GM21737 (cell line): ENCODE results near the gene SMAD2.

ENCODE experiments used
- ATAC-seq: cut with Tn5 transposase; IDR thresholded peaks from one replicate; pipeline ENCODE4 v1.9.1; 2021; ENCODE audit warnings: mild to moderate bottlenecking, moderate library complexity; ENCODE audit not compliant: unreplicated experiment

The SMAD2 gene

GRCh38 chr18:47932603-47933002, 2.1 kb upstream of the SMAD2 start:
- no peak for ATAC-seq

- ATAC-seq, result no peak
Observed at GRCh38 chr18:47932190-47932589, 1.7 kb upstream of the SMAD2 start.

GRCh38 chr18:47931718-47932103, 1.3 kb upstream of the SMAD2 start:
- ATAC-seq, result no peak

GRCh38 chr18:47930931-47931717, 665 bp upstream of the SMAD2 start:
- ATAC-seq, result peak; percentile 80

- no peak for ATAC-seq
Observed at GRCh38 chr18:47929681-47930198, 719 bp downstream of the SMAD2 start.

GRCh38 chr18:47928466-47928865, 2.0 kb downstream of the SMAD2 start:
- no peak for ATAC-seq

GRCh38 chr18:47926101-47926850, 4.2 kb downstream of the SMAD2 start:
- no peak for ATAC-seq

- ATAC-seq, result no peak
Observed at GRCh38 chr18:47919916-47920315, 10.5 kb downstream of the SMAD2 start.

GRCh38 chr18:47917923-47918610, 12.4 kb downstream of the SMAD2 start:
- ATAC-seq, result no peak

GRCh38 chr18:47915930-47916329, 14.5 kb downstream of the SMAD2 start:
- ATAC-seq, result no peak

- ATAC-seq, result no peak
Observed at GRCh38 chr18:47915229-47915628, 15.2 kb downstream of the SMAD2 start.

GRCh38 chr18:47912794-47913585, 17.5 kb downstream of the SMAD2 start:
- no peak for ATAC-seq

GRCh38 chr18:47912343-47912742, 18.1 kb downstream of the SMAD2 start:
- ATAC-seq, result no peak

- no peak for ATAC-seq
Observed at GRCh38 chr18:47911877-47912276, 18.6 kb downstream of the SMAD2 start.

- no peak for ATAC-seq
Observed at GRCh38 chr18:47909484-47909883, 21.0 kb downstream of the SMAD2 start.

GRCh38 chr18:47908592-47908991, 21.9 kb downstream of the SMAD2 start:
- no peak for ATAC-seq

GRCh38 chr18:47906408-47906807, 24.1 kb downstream of the SMAD2 start:
- ATAC-seq, result no peak

GRCh38 chr18:47903809-47904208, 26.6 kb downstream of the SMAD2 start:
- ATAC-seq, result no peak

- peak; percentile 91 for ATAC-seq
Observed at GRCh38 chr18:47901624-47902362, 28.7 kb downstream of the SMAD2 start.
